WTC11 (cell line): ENCODE data around the gene THBD. TPM values are rescaled to one million over a fixed set of nuclear protein-coding genes. Genes with fewer than 3 reads are reported as not detected.

ENCODE experiments used
- ATAC-seq: fragments of 200-7000 bp; cut with Tn5 transposase; 2 replicates; pipeline ENCODE4 v1.10.0; 2021; ENCODE audit warnings: mild to moderate bottlenecking, moderate library complexity
- CTCF ChIA-PET: fragments of 300-600 bp; sonication (Branson Sonifier 250); formaldehyde crosslinking; loops from one replicate; lab custom pipeline; 2021; ENCODE audit warnings: antibody characterized with exemption; lab: Charles Lee
- POLR2A ChIA-PET: fragments of 350-600 bp; sonication (Branson Sonifier 250); formaldehyde crosslinking; loops from one replicate; lab custom pipeline; 2021; ENCODE audit warnings: antibody characterized with exemption; lab: Charles Lee
- DNase-seq: peaks from one replicate; pipeline ENCODE4 v3.0.0; 2021; ENCODE audit warnings: low spot score
- H3K27ac Mint-ChIP-seq: 2 replicates; pipeline ENCODE4 v1.8.0; 2021; ENCODE audit warnings: mixed read lengths
- H3K27me3 Mint-ChIP-seq: 2 replicates; pipeline ENCODE4 v1.8.0; 2021; ENCODE audit warnings: low read depth, mild to moderate bottlenecking, moderate library complexity, mixed read lengths
- H3K36me3 Mint-ChIP-seq: 2 replicates; pipeline ENCODE4 v1.8.0; 2021; ENCODE audit warnings: mixed read lengths
- H3K4me1 Mint-ChIP-seq: 2 replicates; pipeline ENCODE4 v1.8.0; 2022; ENCODE audit warnings: mixed read lengths
- H3K4me3 Mint-ChIP-seq: 2 replicates; pipeline ENCODE4 v1.8.0; 2021; ENCODE audit warnings: mild to moderate bottlenecking, moderate library complexity, mixed read lengths
- H3K9me3 Mint-ChIP-seq: 2 replicates; pipeline ENCODE4 v1.8.0; 2021; ENCODE audit warnings: mixed read lengths
- ATF1 ChIP-seq: sonication (generic); formaldehyde crosslinking; IDR thresholded peaks from 2 replicates; pipeline ENCODE4 v1.8.1; 2023; ENCODE audit warnings: mild to moderate bottlenecking, moderate library complexity, missing genetic modification reagents
- CBFB ChIP-seq: sonication (generic); formaldehyde crosslinking; IDR thresholded peaks from 2 replicates; pipeline ENCODE4 v1.8.1; 2022; ENCODE audit warnings: mild to moderate bottlenecking, low read depth, missing genetic modification reagents
- EMX1 ChIP-seq: fragments of 250-450 bp; sonication (Bioruptor Pico); IDR thresholded peaks from 2 replicates; pipeline ENCODE4 v1.8.0; 2021; ENCODE audit warnings: mild to moderate bottlenecking
- ESRRA ChIP-seq: sonication (generic); formaldehyde crosslinking; IDR thresholded peaks from 2 replicates; pipeline ENCODE4 v1.8.1; 2022; ENCODE audit warnings: mild to moderate bottlenecking, missing genetic modification reagents, borderline replicate concordance
- GRHL2 ChIP-seq: fragments of 250-450 bp; sonication (Bioruptor Pico); IDR thresholded peaks from 2 replicates; pipeline ENCODE4 v1.8.0; 2022; ENCODE audit warnings: mild to moderate bottlenecking, moderate library complexity; ENCODE audit not compliant: insufficient replicate concordance, severe bottlenecking
- IRF2 ChIP-seq: sonication (generic); formaldehyde crosslinking; IDR thresholded peaks from 2 replicates; pipeline ENCODE4 v1.8.0; 2022; ENCODE audit warnings: low read depth, missing genetic modification reagents, borderline replicate concordance
- JAZF1 ChIP-seq: fragments of 250-450 bp; sonication (Bioruptor Pico); IDR thresholded peaks from 2 replicates; pipeline ENCODE4 v1.9.0; 2021; ENCODE audit warnings: moderate library complexity, mild to moderate bottlenecking, inconsistent platforms
- JUN ChIP-seq: sonication (generic); formaldehyde crosslinking; IDR thresholded peaks from 2 replicates; pipeline ENCODE4 v1.8.0; 2023; ENCODE audit warnings: mild to moderate bottlenecking, missing genetic modification reagents
- KAT7 ChIP-seq: sonication (generic); formaldehyde crosslinking; IDR thresholded peaks from 2 replicates; pipeline ENCODE4 v1.8.1; 2023; ENCODE audit warnings: missing genetic modification reagents, mild to moderate bottlenecking, borderline replicate concordance
- NFE2L1 ChIP-seq: sonication (generic); formaldehyde crosslinking; IDR thresholded peaks from 2 replicates; pipeline ENCODE4 v1.8.1; 2023; ENCODE audit warnings: missing genetic modification reagents
- RORB ChIP-seq: fragments of 250-450 bp; sonication (Bioruptor Pico); IDR thresholded peaks from 2 replicates; pipeline ENCODE4 v1.9.0; 2021; ENCODE audit warnings: mild to moderate bottlenecking
- SMAD3 ChIP-seq: sonication (generic); formaldehyde crosslinking; IDR thresholded peaks from 2 replicates; pipeline ENCODE4 v1.8.0; 2022; ENCODE audit warnings: missing genetic modification reagents, mild to moderate bottlenecking, borderline replicate concordance
- ZNF121 ChIP-seq: sonication (generic); formaldehyde crosslinking; IDR thresholded peaks from 2 replicates; pipeline ENCODE4 v1.8.0; 2023; ENCODE audit warnings: missing genetic modification reagents
- ZNF219 ChIP-seq: sonication (generic); formaldehyde crosslinking; IDR thresholded peaks from 2 replicates; pipeline ENCODE4 v1.8.0; 2023; ENCODE audit warnings: missing genetic modification reagents, mild to moderate bottlenecking, borderline replicate concordance
- ZNF263 ChIP-seq: sonication (generic); formaldehyde crosslinking; IDR thresholded peaks from 2 replicates; pipeline ENCODE4 v1.8.1; 2022; ENCODE audit warnings: low read depth, mild to moderate bottlenecking, moderate library complexity, missing genetic modification reagents
- ZNF317 ChIP-seq: sonication (generic); formaldehyde crosslinking; IDR thresholded peaks from 2 replicates; pipeline ENCODE4 v1.8.1; 2023; ENCODE audit warnings: low read depth, mild to moderate bottlenecking, moderate library complexity, missing genetic modification reagents, borderline replicate concordance
- total RNA-seq: library from RNA; stranded (reverse); gene quantifications from 3 replicates; pipeline ENCODE4 v1.2.3, GENCODE V29; 2021
- TF ChIP-seq, protein P1 (sequence below): sonication (generic); formaldehyde crosslinking; IDR thresholded peaks from 2 replicates; pipeline ENCODE4 v1.8.0; 2022; ENCODE audit warnings: mild to moderate bottlenecking, missing genetic modification reagents
- TF ChIP-seq, protein P2 (sequence below): sonication (generic); formaldehyde crosslinking; IDR thresholded peaks from 2 replicates; pipeline ENCODE4 v1.8.1; 2022; ENCODE audit warnings: low read depth, missing genetic modification reagents, borderline replicate concordance
- TF ChIP-seq, protein P3 (sequence below): sonication (generic); formaldehyde crosslinking; IDR thresholded peaks from 2 replicates; pipeline ENCODE4 v1.8.1; 2023; ENCODE audit warnings: mild to moderate bottlenecking, missing genetic modification reagents, moderate library complexity
- TF ChIP-seq, protein P4 (sequence below): fragments of 250-450 bp; sonication (Bioruptor Pico); IDR thresholded peaks from 2 replicates; pipeline ENCODE4 v1.9.0; 2021; ENCODE audit warnings: moderate library complexity, mild to moderate bottlenecking, inconsistent platforms, borderline replicate concordance
- TF ChIP-seq, protein P5 (sequence below): fragments of 250-450 bp; sonication (Bioruptor Pico); IDR thresholded peaks from 2 replicates; pipeline ENCODE4 v1.9.0; 2021; ENCODE audit warnings: mild to moderate bottlenecking, borderline replicate concordance
- TF ChIP-seq, protein P6 (sequence below): sonication (generic); formaldehyde crosslinking; IDR thresholded peaks from 2 replicates; pipeline ENCODE4 v1.8.0; 2023; ENCODE audit warnings: missing genetic modification reagents
- TF ChIP-seq, protein P7 (sequence below): sonication (generic); formaldehyde crosslinking; IDR thresholded peaks from 2 replicates; pipeline ENCODE4 v1.8.0; 2022; ENCODE audit warnings: mild to moderate bottlenecking, missing genetic modification reagents
- TF ChIP-seq, protein P8 (sequence below): sonication (generic); formaldehyde crosslinking; IDR thresholded peaks from 2 replicates; pipeline ENCODE4 v1.8.1; 2022; ENCODE audit warnings: mild to moderate bottlenecking, moderate library complexity, missing genetic modification reagents

THBD gene
- total RNA-seq, 1 experiment from 2014 or later: 1.0 TPM

DNA sequence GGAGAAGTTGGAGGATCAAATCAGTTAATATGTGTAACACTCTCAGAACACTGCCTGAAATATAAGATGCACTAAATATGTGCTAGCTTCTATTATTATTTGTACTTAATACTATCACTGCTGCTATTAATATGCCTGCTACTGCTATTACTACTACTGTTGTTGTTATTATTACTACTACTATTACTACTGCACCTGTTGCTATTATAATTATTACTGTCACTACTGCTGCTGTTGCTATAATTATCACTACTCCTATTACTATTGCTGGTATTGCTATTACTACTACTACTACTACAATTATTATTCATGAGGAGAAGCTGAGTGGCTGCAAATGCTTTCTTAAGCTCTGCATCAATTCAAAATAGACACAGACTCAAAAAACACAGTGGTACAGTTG, 31.0 kb downstream of the THBD start:
- Mint-ChIP-seq H3K27me3 (no peaks in the 10 kb centered on the region), H3K27ac (no peak overlapping the region), H3K36me3 (no peaks in the 10 kb centered on the region), H3K4me1 (peaks cover 7% of the 10 kb centered on the region), H3K4me3 (no peak overlapping the region)
- no peak for DNase-seq
- ATAC-seq: no peak
- POLR2A ChIA-PET: no interaction called here
- TF ChIP-seq ZNF121 (CRISPR knock-in tag) (no peak), IRF2 (CRISPR knock-in tag) (no peak), ESRRA (CRISPR knock-in tag) (no peak), ZNF317 (CRISPR knock-in tag) (no peak), JAZF1 (no peak), SMAD3 (CRISPR knock-in tag) (no peak), ZNF263 (no peak), KAT7 (no peak), EMX1 (CRISPR knock-in tag) (no peak)
- TF ChIP-seq, protein P1, sequence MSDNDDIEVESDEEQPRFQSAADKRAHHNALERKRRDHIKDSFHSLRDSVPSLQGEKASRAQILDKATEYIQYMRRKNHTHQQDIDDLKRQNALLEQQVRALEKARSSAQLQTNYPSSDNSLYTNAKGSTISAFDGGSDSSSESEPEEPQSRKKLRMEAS (CRISPR knock-in tag): no peak
- TF ChIP-seq, protein P2, sequence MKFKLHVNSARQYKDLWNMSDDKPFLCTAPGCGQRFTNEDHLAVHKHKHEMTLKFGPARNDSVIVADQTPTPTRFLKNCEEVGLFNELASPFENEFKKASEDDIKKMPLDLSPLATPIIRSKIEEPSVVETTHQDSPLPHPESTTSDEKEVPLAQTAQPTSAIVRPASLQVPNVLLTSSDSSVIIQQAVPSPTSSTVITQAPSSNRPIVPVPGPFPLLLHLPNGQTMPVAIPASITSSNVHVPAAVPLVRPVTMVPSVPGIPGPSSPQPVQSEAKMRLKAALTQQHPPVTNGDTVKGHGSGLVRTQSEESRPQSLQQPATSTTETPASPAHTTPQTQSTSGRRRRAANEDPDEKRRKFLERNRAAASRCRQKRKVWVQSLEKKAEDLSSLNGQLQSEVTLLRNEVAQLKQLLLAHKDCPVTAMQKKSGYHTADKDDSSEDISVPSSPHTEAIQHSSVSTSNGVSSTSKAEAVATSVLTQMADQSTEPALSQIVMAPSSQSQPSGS (CRISPR knock-in tag): no peak
- TF ChIP-seq, protein P3, sequence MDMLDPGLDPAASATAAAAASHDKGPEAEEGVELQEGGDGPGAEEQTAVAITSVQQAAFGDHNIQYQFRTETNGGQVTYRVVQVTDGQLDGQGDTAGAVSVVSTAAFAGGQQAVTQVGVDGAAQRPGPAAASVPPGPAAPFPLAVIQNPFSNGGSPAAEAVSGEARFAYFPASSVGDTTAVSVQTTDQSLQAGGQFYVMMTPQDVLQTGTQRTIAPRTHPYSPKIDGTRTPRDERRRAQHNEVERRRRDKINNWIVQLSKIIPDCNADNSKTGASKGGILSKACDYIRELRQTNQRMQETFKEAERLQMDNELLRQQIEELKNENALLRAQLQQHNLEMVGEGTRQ (CRISPR knock-in tag): no peak
- TF ChIP-seq, protein P4, sequence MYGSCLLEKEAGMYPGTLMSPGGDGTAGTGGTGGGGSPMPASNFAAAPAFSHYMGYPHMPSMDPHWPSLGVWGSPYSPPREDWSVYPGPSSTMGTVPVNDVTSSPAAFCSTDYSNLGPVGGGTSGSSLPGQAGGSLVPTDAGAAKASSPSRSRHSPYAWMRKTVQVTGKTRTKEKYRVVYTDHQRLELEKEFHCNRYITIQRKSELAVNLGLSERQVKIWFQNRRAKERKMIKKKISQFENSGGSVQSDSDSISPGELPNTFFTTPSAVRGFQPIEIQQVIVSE: no peak
- TF ChIP-seq, protein P5, sequence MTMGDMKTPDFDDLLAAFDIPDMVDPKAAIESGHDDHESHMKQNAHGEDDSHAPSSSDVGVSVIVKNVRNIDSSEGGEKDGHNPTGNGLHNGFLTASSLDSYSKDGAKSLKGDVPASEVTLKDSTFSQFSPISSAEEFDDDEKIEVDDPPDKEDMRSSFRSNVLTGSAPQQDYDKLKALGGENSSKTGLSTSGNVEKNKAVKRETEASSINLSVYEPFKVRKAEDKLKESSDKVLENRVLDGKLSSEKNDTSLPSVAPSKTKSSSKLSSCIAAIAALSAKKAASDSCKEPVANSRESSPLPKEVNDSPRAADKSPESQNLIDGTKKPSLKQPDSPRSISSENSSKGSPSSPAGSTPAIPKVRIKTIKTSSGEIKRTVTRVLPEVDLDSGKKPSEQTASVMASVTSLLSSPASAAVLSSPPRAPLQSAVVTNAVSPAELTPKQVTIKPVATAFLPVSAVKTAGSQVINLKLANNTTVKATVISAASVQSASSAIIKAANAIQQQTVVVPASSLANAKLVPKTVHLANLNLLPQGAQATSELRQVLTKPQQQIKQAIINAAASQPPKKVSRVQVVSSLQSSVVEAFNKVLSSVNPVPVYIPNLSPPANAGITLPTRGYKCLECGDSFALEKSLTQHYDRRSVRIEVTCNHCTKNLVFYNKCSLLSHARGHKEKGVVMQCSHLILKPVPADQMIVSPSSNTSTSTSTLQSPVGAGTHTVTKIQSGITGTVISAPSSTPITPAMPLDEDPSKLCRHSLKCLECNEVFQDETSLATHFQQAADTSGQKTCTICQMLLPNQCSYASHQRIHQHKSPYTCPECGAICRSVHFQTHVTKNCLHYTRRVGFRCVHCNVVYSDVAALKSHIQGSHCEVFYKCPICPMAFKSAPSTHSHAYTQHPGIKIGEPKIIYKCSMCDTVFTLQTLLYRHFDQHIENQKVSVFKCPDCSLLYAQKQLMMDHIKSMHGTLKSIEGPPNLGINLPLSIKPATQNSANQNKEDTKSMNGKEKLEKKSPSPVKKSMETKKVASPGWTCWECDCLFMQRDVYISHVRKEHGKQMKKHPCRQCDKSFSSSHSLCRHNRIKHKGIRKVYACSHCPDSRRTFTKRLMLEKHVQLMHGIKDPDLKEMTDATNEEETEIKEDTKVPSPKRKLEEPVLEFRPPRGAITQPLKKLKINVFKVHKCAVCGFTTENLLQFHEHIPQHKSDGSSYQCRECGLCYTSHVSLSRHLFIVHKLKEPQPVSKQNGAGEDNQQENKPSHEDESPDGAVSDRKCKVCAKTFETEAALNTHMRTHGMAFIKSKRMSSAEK (CRISPR knock-in tag): no peak
- TF ChIP-seq, all 79 proteins: peak for 0
- H3K9me3 Mint-ChIP-seq: 0 out of 2 replicates have a peak, but pooled peaks cover 6% of the 10 kb centered on the region
- CTCF ChIA-PET: interaction anchor here (1.0 to 1.2 kb wide), 3 partner anchors 33 to 187 kb away, joined by 3 read pairs; no protein-coding TSS in a partner anchor

DNA sequence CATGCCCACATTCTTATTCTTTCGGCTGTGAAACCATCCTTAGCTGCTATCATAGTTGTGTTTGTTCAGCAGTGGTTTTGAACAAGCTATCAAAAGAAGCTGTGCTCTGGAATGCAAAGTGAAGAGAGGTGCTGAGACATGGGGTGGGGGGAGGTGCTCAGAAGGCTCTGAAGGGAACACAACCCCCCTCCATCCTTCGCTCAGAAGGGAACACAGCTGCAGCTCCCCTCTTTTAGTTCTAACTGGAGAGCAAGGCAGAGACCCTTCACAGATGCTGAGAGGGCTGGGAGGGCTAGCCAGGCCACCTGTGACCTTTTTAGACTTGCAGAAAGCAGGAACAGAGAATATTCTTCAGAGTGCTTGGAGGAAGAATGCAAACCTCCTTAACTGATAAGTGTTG, 32.0 kb downstream of the THBD start:
- no peak for DNase-seq
- H3K4me3 Mint-ChIP-seq: no peak overlapping the region
- 0 out of 2 replicates have a peak, but pooled peaks cover 6% of the 10 kb centered on the region for H3K9me3 Mint-ChIP-seq
- no peak for TF ChIP-seq NFE2L1 (CRISPR knock-in tag)
- TF ChIP-seq, protein P6, sequence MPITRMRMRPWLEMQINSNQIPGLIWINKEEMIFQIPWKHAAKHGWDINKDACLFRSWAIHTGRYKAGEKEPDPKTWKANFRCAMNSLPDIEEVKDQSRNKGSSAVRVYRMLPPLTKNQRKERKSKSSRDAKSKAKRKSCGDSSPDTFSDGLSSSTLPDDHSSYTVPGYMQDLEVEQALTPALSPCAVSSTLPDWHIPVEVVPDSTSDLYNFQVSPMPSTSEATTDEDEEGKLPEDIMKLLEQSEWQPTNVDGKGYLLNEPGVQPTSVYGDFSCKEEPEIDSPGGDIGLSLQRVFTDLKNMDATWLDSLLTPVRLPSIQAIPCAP (CRISPR knock-in tag): no peak
- TF ChIP-seq RORB: no peak
- TF ChIP-seq GRHL2 (CRISPR knock-in tag): no peak
- no peak for TF ChIP-seq ZNF219 (CRISPR knock-in tag)
- TF ChIP-seq JUN (CRISPR knock-in tag): no peak
- TF ChIP-seq CBFB (CRISPR knock-in tag): no peak
- TF ChIP-seq, protein P7, sequence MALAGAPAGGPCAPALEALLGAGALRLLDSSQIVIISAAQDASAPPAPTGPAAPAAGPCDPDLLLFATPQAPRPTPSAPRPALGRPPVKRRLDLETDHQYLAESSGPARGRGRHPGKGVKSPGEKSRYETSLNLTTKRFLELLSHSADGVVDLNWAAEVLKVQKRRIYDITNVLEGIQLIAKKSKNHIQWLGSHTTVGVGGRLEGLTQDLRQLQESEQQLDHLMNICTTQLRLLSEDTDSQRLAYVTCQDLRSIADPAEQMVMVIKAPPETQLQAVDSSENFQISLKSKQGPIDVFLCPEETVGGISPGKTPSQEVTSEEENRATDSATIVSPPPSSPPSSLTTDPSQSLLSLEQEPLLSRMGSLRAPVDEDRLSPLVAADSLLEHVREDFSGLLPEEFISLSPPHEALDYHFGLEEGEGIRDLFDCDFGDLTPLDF (CRISPR knock-in tag): no peak
- TF ChIP-seq, protein P8, sequence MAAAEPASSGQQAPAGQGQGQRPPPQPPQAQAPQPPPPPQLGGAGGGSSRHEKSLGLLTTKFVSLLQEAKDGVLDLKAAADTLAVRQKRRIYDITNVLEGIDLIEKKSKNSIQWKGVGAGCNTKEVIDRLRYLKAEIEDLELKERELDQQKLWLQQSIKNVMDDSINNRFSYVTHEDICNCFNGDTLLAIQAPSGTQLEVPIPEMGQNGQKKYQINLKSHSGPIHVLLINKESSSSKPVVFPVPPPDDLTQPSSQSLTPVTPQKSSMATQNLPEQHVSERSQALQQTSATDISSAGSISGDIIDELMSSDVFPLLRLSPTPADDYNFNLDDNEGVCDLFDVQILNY (CRISPR knock-in tag): no peak
- TF ChIP-seq ATF1 (CRISPR knock-in tag): no peak
- TF ChIP-seq, all 79 proteins: peak for 0
- no peak for ATAC-seq
- Mint-ChIP-seq H3K36me3 (no peaks in the 10 kb centered on the region), H3K27ac (no peak overlapping the region), H3K4me1 (peaks cover 7% of the 10 kb centered on the region), H3K27me3 (no peaks in the 10 kb centered on the region)
- CTCF ChIA-PET: interaction anchor here (0.7 to 1.4 kb wide), 8 partner anchors 34 to 333 kb away, joined by 3 to 7 read pairs (median 4); partner anchors contain the start of gene NXT1
- POLR2A ChIA-PET: interaction anchor here (0.5 kb wide), 1 partner anchor 44 kb away, joined by 3 read pairs; no protein-coding TSS in a partner anchor
